Calu3 (cell line): Measurements from ENCODE around the gene GRIFIN. TPM values are rescaled to one million over a fixed set of nuclear protein-coding genes. Genes with fewer than 3 reads are reported as not detected.

Source experiments
- BruUV-seq: library from RNA; stranded (reverse); fragments of 400-500 nt; replicated peaks from 2 replicates; lab custom pipeline; 2021; lab: Mats Ljungman, UMichigan
- CTCF ChIA-PET: fragments of 300-600 bp; sonication (Branson Sonifier 250); formaldehyde crosslinking; loops from one replicate; lab custom pipeline; 2022; ENCODE audit warnings: antibody characterized with exemption; lab: Charles Lee
- DNase-seq: peaks from one replicate; pipeline ENCODE4 v3.0.0; 2022
- H3K27ac Mint-ChIP-seq: one replicate; pipeline ENCODE4 v1.8.0; 2022; ENCODE audit warnings: mixed read lengths; ENCODE audit not compliant: unreplicated experiment
- H3K27me3 Mint-ChIP-seq: one replicate; pipeline ENCODE4 v1.8.0; 2022; ENCODE audit warnings: mixed read lengths; ENCODE audit not compliant: unreplicated experiment
- H3K36me3 Mint-ChIP-seq: one replicate; pipeline ENCODE4 v1.8.0; 2022; ENCODE audit warnings: mild to moderate bottlenecking, moderate library complexity, mixed read lengths; ENCODE audit not compliant: insufficient read depth, unreplicated experiment
- H3K4me1 Mint-ChIP-seq: one replicate; pipeline ENCODE4 v1.8.0; 2022; ENCODE audit warnings: mild to moderate bottlenecking, low read depth, mixed read lengths; ENCODE audit not compliant: unreplicated experiment
- H3K4me3 Mint-ChIP-seq: one replicate; pipeline ENCODE4 v1.8.0; 2022; ENCODE audit warnings: mild to moderate bottlenecking, low read depth, moderate library complexity, mixed read lengths; ENCODE audit not compliant: unreplicated experiment
- H3K9me3 Mint-ChIP-seq: one replicate; pipeline ENCODE4 v1.8.0; 2022; ENCODE audit warnings: low read depth, mixed read lengths; ENCODE audit not compliant: unreplicated experiment
- intact Hi-C: fragments of 100-400 bp; cut with micrococcal nuclease; formaldehyde crosslinking; loops from one replicate; pipeline ENCODE4 v1.10.0; 2022; ENCODE audit not compliant: unreplicated experiment
- total RNA-seq: library from RNA; stranded (reverse); gene quantifications from 2 replicates; pipeline ENCODE4 v1.2.3, GENCODE V29; 2022
- TF ChIP-seq, protein P1 (sequence below): fragments of 200-600 bp; IDR thresholded peaks from one replicate; pipeline ENCODE4 v1.8.0; 2022; ENCODE audit warnings: antibody characterized with exemption; ENCODE audit not compliant: unreplicated experiment

The GRIFIN gene
- total RNA-seq, 1 experiment from 2014 or later = not detected

DNA sequence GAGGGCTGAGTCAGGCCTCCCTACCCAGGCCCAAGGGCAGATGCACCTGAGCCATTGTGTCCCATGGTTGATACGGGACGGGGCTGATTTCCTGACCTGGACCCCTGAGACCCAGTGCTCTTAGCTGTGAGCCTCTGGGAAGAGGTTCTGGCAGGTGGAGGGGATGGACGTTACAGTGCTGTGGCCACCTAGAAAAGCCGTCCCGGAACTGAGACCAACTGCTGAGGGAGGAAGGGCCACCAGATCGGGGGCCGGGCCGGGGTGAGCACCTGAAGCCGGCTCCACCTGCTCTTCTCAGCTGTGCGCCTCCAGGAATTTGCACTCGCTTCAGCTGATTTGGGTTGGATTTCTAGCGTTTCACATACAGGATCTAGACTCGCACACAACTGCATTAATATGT is 37.4 kb downstream of the GRIFIN start:
- BruUV-seq = no TSS peak
- Mint-ChIP-seq H3K27me3 (no peaks in the 10 kb centered on the region), H3K9me3 (no peaks in the 10 kb centered on the region), H3K36me3 (peaks cover 11% of the 10 kb centered on the region), H3K4me3 (no peak overlapping the region), H3K27ac (no peak overlapping the region), H3K4me1 (peaks cover 17% of the 10 kb centered on the region)
- intact Hi-C loops = no loop called here
- DNase-seq = no peak
- TF ChIP-seq, protein P1, sequence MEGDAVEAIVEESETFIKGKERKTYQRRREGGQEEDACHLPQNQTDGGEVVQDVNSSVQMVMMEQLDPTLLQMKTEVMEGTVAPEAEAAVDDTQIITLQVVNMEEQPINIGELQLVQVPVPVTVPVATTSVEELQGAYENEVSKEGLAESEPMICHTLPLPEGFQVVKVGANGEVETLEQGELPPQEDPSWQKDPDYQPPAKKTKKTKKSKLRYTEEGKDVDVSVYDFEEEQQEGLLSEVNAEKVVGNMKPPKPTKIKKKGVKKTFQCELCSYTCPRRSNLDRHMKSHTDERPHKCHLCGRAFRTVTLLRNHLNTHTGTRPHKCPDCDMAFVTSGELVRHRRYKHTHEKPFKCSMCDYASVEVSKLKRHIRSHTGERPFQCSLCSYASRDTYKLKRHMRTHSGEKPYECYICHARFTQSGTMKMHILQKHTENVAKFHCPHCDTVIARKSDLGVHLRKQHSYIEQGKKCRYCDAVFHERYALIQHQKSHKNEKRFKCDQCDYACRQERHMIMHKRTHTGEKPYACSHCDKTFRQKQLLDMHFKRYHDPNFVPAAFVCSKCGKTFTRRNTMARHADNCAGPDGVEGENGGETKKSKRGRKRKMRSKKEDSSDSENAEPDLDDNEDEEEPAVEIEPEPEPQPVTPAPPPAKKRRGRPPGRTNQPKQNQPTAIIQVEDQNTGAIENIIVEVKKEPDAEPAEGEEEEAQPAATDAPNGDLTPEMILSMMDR = no peak
- CTCF ChIA-PET = no interaction called here

DNA sequence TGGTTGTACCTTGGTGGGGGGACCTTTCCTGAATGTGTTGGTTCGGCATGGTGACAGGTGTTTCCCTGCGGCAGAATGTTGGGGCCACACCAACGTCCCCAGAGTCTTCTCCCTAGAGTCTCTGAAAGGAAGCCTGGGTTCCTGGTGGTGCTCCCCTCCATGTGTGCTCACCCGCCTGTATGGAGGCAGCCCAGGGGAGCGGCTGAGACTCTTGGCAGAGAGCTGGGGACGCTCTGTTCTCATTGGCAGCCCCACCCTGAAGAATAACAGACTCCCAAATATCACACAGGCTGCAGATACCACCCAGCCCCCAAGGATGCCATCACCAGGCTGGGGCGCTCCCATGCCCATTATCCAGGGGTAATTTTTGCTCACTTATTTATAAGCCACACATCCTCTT is 38.0 kb downstream of the GRIFIN start:
- TF ChIP-seq, protein P1 = no peak
- H3K27me3 Mint-ChIP-seq = no peaks in the 10 kb centered on the region
- no peak overlapping the region for H3K4me3 Mint-ChIP-seq
- H3K27ac Mint-ChIP-seq = no peak overlapping the region
- no peaks in the 10 kb centered on the region for H3K9me3 Mint-ChIP-seq
- intact Hi-C loops = no loop called here
- no peak for DNase-seq
- peaks cover 17% of the 10 kb centered on the region for H3K4me1 Mint-ChIP-seq
- CTCF ChIA-PET = no interaction called here
- no TSS peak for BruUV-seq
- peaks cover 11% of the 10 kb centered on the region for H3K36me3 Mint-ChIP-seq

DNA sequence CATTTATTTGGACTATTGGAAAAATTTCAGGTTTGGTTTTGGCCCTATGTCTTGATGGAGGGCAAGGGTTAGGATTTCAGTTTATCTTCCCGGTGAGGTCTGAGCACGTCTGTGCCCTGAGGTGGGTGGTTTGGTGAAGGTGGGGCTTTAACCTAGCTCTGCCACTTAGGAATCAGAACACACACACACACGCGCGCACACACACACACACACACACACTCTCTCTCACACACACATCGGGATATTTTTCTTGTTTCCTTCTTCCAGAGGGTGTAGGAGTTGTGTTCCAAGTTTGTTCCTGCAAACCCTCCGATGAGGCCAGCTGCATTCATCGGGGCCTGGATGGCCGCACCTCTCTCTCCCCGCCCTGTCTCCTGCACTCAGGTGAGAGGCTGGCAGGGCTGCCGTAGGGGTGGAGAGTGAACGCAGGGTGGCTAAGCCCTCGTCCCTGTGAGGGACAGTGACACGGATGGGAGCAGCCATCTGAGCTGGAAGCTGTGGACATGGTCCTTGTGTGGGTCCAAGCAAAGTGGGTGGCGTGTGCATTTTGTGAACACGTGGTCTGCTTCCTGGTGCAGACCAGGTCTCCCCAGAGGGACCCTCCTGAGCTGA is 38.6 kb downstream of the GRIFIN start:
- H3K27ac Mint-ChIP-seq = no peak overlapping the region
- no peaks in the 10 kb centered on the region for H3K27me3 Mint-ChIP-seq
- DNase-seq = no peak
- intact Hi-C loops = no loop called here
- CTCF ChIA-PET = no interaction called here
- no TSS peak for BruUV-seq
- H3K4me3 Mint-ChIP-seq = no peak overlapping the region
- H3K4me1 Mint-ChIP-seq = peaks cover 17% of the 10 kb centered on the region
- no peaks in the 10 kb centered on the region for H3K9me3 Mint-ChIP-seq
- TF ChIP-seq, protein P1 = no peak
- H3K36me3 Mint-ChIP-seq = peaks cover 11% of the 10 kb centered on the region

DNA sequence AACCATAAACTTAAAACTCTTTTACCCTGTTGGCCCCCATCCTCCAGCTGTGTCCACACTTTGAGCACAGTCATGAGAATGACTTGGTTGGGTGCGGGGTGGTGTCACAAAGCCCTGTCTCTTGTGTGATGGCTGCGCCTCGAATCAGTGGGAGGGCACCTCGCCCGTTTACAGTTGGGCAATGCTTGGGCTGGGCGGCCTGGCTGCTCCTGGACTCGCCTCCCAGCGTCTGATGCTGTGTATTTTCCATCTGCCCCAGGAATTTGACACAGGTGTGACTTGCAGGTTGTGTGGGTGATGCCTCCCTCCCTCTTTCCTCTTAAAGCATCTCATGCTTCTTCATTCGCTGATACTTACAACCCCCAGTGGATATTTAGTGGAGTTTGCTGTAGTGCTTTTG is 39.1 kb downstream of the GRIFIN start:
- Mint-ChIP-seq H3K36me3 (peaks cover 11% of the 10 kb centered on the region), H3K4me1 (peaks cover 17% of the 10 kb centered on the region), H3K9me3 (no peaks in the 10 kb centered on the region), H3K27me3 (no peaks in the 10 kb centered on the region), H3K27ac (no peak overlapping the region), H3K4me3 (no peak overlapping the region)
- CTCF ChIA-PET = no interaction called here
- TF ChIP-seq, protein P1 = no peak
- intact Hi-C loops = no loop called here
- no peak for DNase-seq
- BruUV-seq = no TSS peak
